ENCODE data around the gene SPDYE16. TPM values are rescaled to one million over a fixed set of nuclear protein-coding genes. Genes with fewer than 3 reads are reported as not detected.
"Not testable (repeated sequence)": the region's sequence is repeated elsewhere in the genome, so short reads cannot be mapped to it uniquely, and the experiment has no call there.

SPDYE16 gene
- total RNA-seq, 2 experiments from 2014 or later = 0.53 TPM; not detected in 1

DNA sequence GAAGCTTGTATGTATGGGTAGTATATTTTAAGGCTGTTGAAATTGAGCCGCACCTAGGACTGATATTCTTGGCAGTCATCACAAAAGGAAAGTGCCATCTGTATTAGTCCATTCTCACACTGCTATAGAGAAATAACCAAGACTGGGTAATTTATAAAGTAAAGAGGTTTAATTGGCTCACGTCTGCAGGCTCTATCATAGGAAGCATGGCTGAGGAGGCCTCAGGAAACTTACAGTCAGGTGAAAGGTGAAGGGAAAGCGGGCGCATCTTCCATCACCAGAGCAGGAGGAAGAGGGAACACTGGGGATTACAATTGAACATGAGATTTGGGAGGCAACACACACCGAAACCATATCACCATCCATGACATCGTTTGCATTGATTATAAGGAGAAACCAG is 8.9 kb upstream of the SPDYE16 start:
- H3K27ac Mint-ChIP-seq; H3K27me3 Mint-ChIP-seq; H3K27ac ChIP-seq (ENCODE audit: low read depth in 1 of 2, low read length in 2 of 2); H3K9me3 ChIP-seq (ENCODE audit: control insufficient read depth in 1 of 2, insufficient read depth in 1 of 2, low read length in 2 of 2); H3K4me1 ChIP-seq (ENCODE audit: insufficient read depth, low read length); ATAC-seq (ENCODE audit: poor library complexity); POLR2A ChIA-PET; H3K4me3 Mint-ChIP-seq; H3K9me3 Mint-ChIP-seq; H3K27me3 ChIP-seq (ENCODE audit: control insufficient read depth in 1 of 2, insufficient read depth in 2 of 2, low read length in 2 of 2); DNase-seq; intact Hi-C loops (cut with DNase I, micrococcal nuclease); CTCF ChIA-PET; H3K4me3 ChIP-seq (ENCODE audit: low read length); H3K36me3 ChIP-seq (ENCODE audit: insufficient read depth, low read length): not testable (repeated sequence)
- H3K4me1 Mint-ChIP-seq (ENCODE audit: low read depth) = peaks cover 40% of the 10 kb centered on the region
- H3K36me3 Mint-ChIP-seq (ENCODE audit: low read depth) = peaks cover 36% of the 10 kb centered on the region

DNA sequence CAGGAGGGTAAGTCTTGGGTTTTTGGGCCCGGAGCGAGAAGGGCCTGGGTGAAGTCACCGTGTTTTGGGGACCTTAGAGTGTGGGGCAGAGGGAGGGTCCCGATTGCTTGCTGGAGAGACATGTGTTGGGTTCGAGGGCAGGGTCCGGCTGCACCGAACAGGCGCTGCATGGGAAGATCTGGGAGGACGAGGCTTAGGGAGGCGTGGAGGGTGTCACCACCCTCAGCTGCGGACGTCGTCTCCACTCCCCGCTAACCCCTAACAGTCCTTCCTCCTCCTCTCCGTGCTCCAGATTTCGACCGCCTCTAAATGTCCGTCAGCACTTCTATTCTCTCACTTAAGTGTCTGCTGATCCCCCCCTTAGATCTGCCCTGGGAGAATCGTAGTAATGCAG is 6.8 kb upstream of the SPDYE16 start:
- H3K27me3 ChIP-seq (ENCODE audit: control insufficient read depth in 1 of 2, insufficient read depth in 2 of 2, low read length in 2 of 2); H3K9me3 Mint-ChIP-seq; H3K36me3 ChIP-seq (ENCODE audit: insufficient read depth, low read length); ATAC-seq (ENCODE audit: poor library complexity); H3K9me3 ChIP-seq (ENCODE audit: control insufficient read depth in 1 of 2, insufficient read depth in 1 of 2, low read length in 2 of 2); H3K27me3 Mint-ChIP-seq; POLR2A ChIA-PET; DNase-seq; CTCF ChIA-PET; H3K4me1 ChIP-seq (ENCODE audit: insufficient read depth, low read length); intact Hi-C loops (cut with DNase I, micrococcal nuclease): not testable (repeated sequence)
- H3K4me1 Mint-ChIP-seq (ENCODE audit: low read depth) = peaks cover 29% of the 10 kb centered on the region
- H3K27ac Mint-ChIP-seq = peak overlapping the region; percentile 87
- Histone ChIP-seq H3K4me3 (ENCODE audit: low read length) (peak overlapping the region; percentile 70), H3K27ac (ENCODE audit: low read depth in 1 of 2, low read length in 2 of 2) (peak overlapping the region in 1 of 2 donors; percentile 52)
- peaks cover 28% of the 10 kb centered on the region for H3K36me3 Mint-ChIP-seq (ENCODE audit: low read depth)
- H3K4me3 Mint-ChIP-seq = peak overlapping the region; percentile 97

DNA sequence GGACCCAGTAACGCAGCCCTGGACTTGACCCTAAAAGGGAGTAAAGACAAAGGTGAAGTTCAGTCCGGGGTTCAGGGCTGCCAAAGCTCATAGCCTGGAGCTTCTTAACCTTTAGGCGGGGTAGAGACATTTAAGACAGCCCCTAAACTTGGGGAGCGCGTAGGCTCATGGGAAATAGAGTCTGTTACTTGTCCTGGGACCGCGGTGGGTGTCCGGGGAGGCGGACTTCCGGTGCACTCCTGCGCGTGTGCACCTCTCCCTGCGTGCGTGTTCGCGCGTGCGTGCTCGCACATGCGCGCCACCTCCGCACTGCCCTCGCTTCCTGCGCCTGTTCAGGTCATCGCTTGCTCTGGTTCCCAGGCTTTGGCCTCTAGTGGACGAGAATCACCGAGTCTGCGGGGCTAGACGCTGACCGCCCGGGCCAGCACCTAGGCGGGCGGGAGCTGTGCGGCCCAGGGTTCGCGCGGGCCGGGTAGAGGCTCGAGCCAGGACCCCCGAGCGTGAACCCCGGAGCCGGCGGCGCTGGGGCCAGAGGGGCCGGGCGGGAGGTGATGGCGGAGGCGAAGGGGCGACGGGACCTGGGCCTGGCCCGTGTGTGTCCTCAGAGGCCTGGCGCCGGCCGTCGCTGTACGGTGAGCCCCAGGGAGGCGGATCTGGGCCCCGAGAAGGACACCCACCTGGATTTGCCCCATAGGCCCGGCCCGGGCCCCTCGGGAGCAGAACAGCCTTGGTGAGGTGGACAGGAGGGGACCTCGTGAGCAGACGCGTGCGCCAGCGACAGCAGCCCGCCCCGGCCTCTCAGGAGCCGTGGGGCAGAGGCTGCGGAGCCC is 6.1 kb upstream of the SPDYE16 start:
- H3K9me3 Mint-ChIP-seq; H3K9me3 ChIP-seq (ENCODE audit: control insufficient read depth in 1 of 2, insufficient read depth in 1 of 2, low read length in 2 of 2); H3K36me3 ChIP-seq (ENCODE audit: insufficient read depth, low read length); H3K4me1 ChIP-seq (ENCODE audit: insufficient read depth, low read length); CTCF ChIA-PET; H3K27me3 Mint-ChIP-seq; H3K27me3 ChIP-seq (ENCODE audit: control insufficient read depth in 1 of 2, insufficient read depth in 2 of 2, low read length in 2 of 2); intact Hi-C loops (cut with DNase I, micrococcal nuclease); POLR2A ChIA-PET: not testable (repeated sequence)
- Mint-ChIP-seq H3K4me3 (peak overlapping the region; percentile 97), H3K27ac (peak overlapping the region; percentile 87), H3K4me1 (ENCODE audit: low read depth) (peaks cover 26% of the 10 kb centered on the region), H3K36me3 (ENCODE audit: low read depth) (peaks cover 24% of the 10 kb centered on the region)
- H3K4me3 ChIP-seq (ENCODE audit: low read length) = peak overlapping the region; percentile 70
- peak overlapping the region; percentile 29 to 52 for H3K27ac ChIP-seq (ENCODE audit: low read depth in 1 of 2, low read length in 2 of 2)
- DNase-seq (peak; percentile 72 to 92 (median 80)), ATAC-seq (ENCODE audit: poor library complexity) (peak; percentile 97)

DNA sequence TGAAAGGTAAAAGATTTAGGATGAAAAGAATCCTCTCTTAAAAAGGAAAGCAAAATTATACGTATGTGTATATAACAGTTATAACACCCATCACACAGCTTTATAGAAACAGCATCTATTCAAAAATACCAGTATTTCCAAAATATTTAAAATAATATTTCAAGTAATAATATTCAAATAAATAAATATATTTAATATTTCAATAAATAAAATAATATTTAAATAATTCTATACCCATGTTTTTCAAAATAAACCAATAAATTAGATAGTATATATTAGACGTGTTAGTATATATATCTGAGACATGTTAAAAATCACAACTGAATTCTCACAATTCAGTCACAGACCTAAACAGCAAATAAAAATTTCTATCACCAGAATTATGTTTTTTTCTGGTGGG is 11.5 kb downstream of the SPDYE16 start:
- H3K4me1 ChIP-seq (ENCODE audit: insufficient read depth, low read length); H3K36me3 Mint-ChIP-seq (ENCODE audit: low read depth); H3K27me3 Mint-ChIP-seq; H3K27ac Mint-ChIP-seq; H3K9me3 ChIP-seq (ENCODE audit: control insufficient read depth in 1 of 2, insufficient read depth in 1 of 2, low read length in 2 of 2); DNase-seq; CTCF ChIA-PET; intact Hi-C loops (cut with DNase I, micrococcal nuclease); H3K27me3 ChIP-seq (ENCODE audit: control insufficient read depth in 1 of 2, insufficient read depth in 2 of 2, low read length in 2 of 2); H3K4me3 ChIP-seq (ENCODE audit: low read length); H3K27ac ChIP-seq (ENCODE audit: low read depth in 1 of 2, low read length in 2 of 2); H3K36me3 ChIP-seq (ENCODE audit: insufficient read depth, low read length); H3K4me3 Mint-ChIP-seq; H3K9me3 Mint-ChIP-seq; H3K4me1 Mint-ChIP-seq (ENCODE audit: low read depth); POLR2A ChIA-PET; ATAC-seq (ENCODE audit: poor library complexity): not testable (repeated sequence)

DNA sequence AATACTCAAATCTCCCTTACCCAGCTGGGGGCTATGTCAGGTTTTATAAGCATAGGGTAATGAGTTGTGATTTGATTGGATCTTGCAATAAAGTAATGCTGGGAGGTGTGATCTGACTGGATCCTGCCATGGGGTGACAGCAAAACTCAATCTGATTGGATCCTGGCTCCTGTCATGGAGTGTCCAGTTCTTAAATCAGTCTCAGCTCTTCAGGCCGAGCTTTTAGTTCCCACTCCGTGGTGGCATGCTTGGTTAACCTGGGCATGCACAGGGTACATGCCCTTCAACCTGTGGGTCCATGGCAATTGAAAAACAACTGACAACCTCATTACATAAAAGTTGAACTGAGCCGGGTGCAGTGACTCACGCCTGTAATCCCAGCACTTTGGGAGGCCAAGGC is 16.9 kb downstream of the SPDYE16 start:
- H3K36me3 ChIP-seq (ENCODE audit: insufficient read depth, low read length); H3K4me1 ChIP-seq (ENCODE audit: insufficient read depth, low read length); H3K9me3 Mint-ChIP-seq; DNase-seq; H3K36me3 Mint-ChIP-seq (ENCODE audit: low read depth); H3K9me3 ChIP-seq (ENCODE audit: control insufficient read depth in 1 of 2, insufficient read depth in 1 of 2, low read length in 2 of 2); CTCF ChIA-PET; POLR2A ChIA-PET; H3K27ac Mint-ChIP-seq; H3K27me3 Mint-ChIP-seq; H3K27ac ChIP-seq (ENCODE audit: low read depth in 1 of 2, low read length in 2 of 2); ATAC-seq (ENCODE audit: poor library complexity); H3K4me3 Mint-ChIP-seq; H3K4me3 ChIP-seq (ENCODE audit: low read length); intact Hi-C loops (cut with DNase I, micrococcal nuclease); H3K27me3 ChIP-seq (ENCODE audit: control insufficient read depth in 1 of 2, insufficient read depth in 2 of 2, low read length in 2 of 2); H3K4me1 Mint-ChIP-seq (ENCODE audit: low read depth): not testable (repeated sequence)

DNA sequence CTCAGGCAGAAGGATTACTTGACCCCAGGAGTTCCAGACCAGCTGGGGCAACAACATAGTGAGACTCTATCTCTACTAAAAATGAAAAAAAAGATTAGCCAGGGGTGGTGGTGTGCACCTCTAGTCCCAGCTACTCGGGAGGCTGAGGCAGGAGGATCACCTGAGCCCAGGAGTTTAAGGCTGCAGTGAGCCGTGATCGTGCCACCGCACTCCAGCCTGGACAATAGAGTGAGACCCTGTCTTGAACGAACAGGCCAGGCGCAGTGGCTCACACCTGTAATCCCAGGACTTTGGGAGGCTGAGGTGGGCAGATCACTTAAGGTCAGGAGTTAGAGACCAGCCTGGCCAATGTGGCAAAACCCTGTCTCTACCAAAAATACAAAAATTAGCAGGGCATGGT is 26.2 kb downstream of the SPDYE16 start:
- H3K27me3 ChIP-seq (ENCODE audit: control insufficient read depth in 1 of 2, insufficient read depth in 2 of 2, low read length in 2 of 2); H3K4me1 Mint-ChIP-seq (ENCODE audit: low read depth); H3K27me3 Mint-ChIP-seq; H3K36me3 Mint-ChIP-seq (ENCODE audit: low read depth); H3K4me3 ChIP-seq (ENCODE audit: low read length); H3K27ac Mint-ChIP-seq; H3K9me3 ChIP-seq (ENCODE audit: control insufficient read depth in 1 of 2, insufficient read depth in 1 of 2, low read length in 2 of 2); H3K9me3 Mint-ChIP-seq; CTCF ChIA-PET; POLR2A ChIA-PET; ATAC-seq (ENCODE audit: poor library complexity); H3K4me1 ChIP-seq (ENCODE audit: insufficient read depth, low read length); H3K4me3 Mint-ChIP-seq; H3K36me3 ChIP-seq (ENCODE audit: insufficient read depth, low read length); H3K27ac ChIP-seq (ENCODE audit: low read depth in 1 of 2, low read length in 2 of 2): not testable (repeated sequence)
- intact Hi-C loops (cut with DNase I, micrococcal nuclease) = loop anchor here in 1 of 2 experiments (10.0 kb wide), 1 partner anchor 728 kb away; no protein-coding TSS in a partner anchor
- DNase-seq = peak in 1 of 14 experiments; percentile 0
